Measurements from ENCODE around the gene BMP7.

BMP7 gene

DNA sequence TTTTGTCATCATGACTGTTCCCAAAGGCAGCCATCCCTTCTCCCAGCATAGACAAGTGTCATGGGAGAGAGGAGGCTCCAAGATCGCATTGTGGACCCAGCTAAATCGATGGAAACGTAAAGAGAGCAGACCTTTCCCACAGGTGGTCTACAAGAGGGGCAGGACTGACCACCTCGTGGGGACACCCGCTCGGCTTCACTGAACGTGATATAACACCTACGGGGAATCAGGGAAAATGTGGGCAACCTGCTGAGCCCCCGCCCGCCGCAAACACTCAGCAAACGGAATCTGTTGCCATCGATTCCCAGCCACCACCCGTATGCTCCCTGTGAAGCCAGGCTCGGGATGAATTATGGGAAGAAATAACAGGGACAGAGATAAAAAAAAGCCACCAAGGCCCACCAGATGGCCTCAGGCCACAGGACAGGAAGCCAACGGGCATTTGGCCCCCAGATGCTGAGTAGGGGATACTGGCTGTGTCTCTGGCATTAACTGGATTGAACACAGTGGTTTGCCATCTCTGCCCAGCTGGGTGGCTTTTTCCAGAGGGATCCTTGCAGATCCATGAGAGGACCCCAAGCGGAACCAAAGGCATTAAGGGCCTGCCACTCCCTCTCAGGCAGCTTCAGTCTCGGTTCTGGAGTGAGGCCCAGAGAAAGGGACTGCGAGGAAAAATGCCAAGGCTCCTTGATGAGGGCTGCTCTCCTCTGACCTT lies 44.4 kb downstream of the BMP7 start:
- Histone ChIP-seq H3K4me3 (ENCODE audit: low read depth, low read length) (no peak overlapping the region), H3K4me1 (no peaks in the 10 kb centered on the region), H3K36me3 (no peaks in the 10 kb centered on the region), H3K27me3 (no peaks in the 10 kb centered on the region), H3K9me3 (no peaks in the 10 kb centered on the region)
- no peak for DNase-seq
- TF ChIP-seq, protein P1, sequence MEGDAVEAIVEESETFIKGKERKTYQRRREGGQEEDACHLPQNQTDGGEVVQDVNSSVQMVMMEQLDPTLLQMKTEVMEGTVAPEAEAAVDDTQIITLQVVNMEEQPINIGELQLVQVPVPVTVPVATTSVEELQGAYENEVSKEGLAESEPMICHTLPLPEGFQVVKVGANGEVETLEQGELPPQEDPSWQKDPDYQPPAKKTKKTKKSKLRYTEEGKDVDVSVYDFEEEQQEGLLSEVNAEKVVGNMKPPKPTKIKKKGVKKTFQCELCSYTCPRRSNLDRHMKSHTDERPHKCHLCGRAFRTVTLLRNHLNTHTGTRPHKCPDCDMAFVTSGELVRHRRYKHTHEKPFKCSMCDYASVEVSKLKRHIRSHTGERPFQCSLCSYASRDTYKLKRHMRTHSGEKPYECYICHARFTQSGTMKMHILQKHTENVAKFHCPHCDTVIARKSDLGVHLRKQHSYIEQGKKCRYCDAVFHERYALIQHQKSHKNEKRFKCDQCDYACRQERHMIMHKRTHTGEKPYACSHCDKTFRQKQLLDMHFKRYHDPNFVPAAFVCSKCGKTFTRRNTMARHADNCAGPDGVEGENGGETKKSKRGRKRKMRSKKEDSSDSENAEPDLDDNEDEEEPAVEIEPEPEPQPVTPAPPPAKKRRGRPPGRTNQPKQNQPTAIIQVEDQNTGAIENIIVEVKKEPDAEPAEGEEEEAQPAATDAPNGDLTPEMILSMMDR (IDR thresholded peaks at IDR 0.05; ENCODE audit: low read depth, low read length): no peak

DNA sequence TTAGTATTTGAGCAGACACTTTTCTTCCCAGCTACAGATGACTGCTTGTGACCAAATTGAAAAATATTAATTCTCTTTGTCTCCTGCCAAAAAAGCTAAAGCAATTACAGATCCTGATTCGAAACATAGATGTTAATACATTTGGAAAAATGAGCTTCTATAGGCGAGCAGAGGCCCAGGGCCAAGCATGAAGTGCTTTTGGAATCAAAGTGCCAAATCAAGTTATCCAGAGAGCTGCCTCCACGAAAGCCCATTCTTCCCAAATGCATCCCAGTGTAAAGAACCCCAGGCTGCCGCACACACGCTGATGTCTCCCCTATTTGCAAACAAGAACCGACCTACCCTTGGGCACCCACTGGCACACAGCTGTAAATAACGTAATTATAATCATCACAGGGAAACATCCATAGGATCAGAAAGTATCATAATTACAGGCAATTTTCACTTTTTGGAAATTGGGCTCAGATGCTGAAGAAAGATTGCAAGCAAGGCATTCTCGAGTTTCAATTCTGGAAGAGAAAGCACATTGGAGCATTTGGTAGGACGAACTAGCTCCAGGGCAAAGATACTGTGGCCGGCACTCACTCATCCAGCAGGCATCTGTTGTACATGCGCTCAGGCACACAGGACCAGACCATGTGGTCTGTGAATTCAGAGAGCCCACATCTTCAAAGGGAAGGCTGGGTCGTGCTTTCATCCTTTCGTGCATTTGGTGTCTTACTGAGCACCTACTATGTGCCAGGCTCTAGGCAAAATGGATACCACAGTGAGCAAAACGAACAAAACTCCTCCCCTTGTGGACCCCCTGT lies 45.9 kb downstream of the BMP7 start:
- no peaks in the 10 kb centered on the region for H3K27me3 ChIP-seq
- H3K36me3 ChIP-seq: no peaks in the 10 kb centered on the region
- H3K4me3 ChIP-seq (ENCODE audit: low read depth, low read length): no peak overlapping the region
- no peak for DNase-seq
- H3K4me1 ChIP-seq: no peaks in the 10 kb centered on the region
- H3K9me3 ChIP-seq: no peaks in the 10 kb centered on the region
- TF ChIP-seq, protein P1 (IDR thresholded peaks at IDR 0.05; ENCODE audit: low read depth, low read length): no peak

DNA sequence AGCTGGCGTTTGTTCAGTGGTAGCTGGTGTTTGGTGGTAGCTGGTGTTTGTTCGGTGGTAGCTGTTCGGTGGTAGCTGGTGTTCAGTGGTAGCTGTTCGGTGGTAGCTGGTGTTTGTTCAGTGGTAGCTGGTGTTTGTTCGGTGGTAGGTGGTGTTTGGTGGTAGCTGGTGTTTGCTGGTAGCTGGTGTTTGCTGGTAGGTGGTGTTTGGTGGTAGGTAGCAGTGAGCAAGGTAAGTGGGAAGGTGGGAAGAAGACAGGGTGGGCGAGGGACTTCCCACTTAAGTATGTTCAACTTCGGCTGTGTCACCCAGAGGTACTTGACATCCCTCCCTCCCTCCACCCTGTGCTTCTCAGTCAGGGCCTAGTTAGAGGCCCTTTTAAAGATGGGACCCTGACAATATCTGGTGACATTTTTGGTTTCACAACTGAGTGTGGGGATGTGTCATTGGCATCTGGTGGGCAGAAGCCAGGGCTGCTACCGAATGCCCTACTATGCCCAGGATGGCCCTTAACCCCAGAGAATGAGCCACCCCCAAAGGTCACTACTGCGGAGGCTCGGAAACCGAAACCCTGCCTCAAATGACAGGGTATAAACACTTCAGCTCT lies 47.3 kb downstream of the BMP7 start:
- H3K4me3 ChIP-seq (ENCODE audit: low read depth, low read length): no peak overlapping the region
- TF ChIP-seq, protein P1 (IDR thresholded peaks at IDR 0.05; ENCODE audit: low read depth, low read length): no peak
- no peaks in the 10 kb centered on the region for H3K27me3 ChIP-seq
- H3K4me1 ChIP-seq: no peaks in the 10 kb centered on the region
- H3K36me3 ChIP-seq: no peaks in the 10 kb centered on the region
- no peak for DNase-seq
- no peaks in the 10 kb centered on the region for H3K9me3 ChIP-seq

DNA sequence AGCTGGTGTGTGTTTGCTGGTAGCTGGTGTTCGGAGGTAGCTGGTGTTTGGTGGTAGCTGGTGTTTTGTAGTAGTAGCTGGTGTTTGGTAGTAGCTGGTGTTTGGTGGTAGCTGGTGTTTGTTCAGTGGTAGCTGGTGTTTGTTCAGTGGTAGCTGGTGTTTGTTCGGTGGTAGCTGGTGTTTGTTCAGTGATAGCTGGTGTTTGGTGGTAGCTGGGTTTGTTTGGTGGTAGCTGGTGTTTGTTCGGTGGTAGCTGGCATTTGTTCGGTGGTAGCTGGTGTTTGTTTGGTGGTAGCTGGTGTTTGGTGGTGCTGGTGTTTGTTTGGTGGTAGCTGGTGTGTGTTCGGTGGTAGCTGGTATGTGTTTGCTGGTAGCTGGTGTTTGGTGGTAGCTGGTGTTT lies 48.0 kb downstream of the BMP7 start:
- Histone ChIP-seq H3K9me3 (no peaks in the 10 kb centered on the region), H3K27me3 (no peaks in the 10 kb centered on the region), H3K4me1 (no peaks in the 10 kb centered on the region), H3K4me3 (ENCODE audit: low read depth, low read length) (no peak overlapping the region), H3K36me3 (no peaks in the 10 kb centered on the region)
- DNase-seq: no peak
- TF ChIP-seq, protein P1 (IDR thresholded peaks at IDR 0.05; ENCODE audit: low read depth, low read length): no peak

DNA sequence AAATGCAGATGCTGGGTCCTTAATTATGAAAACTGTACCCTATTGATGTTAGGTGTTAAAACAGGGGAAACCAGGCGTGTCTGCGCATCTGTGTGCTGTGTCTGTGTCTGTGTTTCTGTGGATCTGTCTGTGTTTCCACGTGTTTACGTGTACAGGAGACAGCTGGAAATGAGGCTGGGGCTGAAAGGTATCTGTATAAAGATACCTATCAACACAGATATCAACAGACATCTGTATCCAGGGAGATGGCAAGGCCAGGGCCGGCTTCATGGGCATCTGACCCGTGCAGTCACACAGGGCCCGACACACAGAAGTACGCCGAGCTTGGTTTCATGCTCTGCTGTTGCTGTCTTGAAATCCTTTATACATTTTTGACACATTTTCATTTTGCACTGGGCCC lies 48.6 kb downstream of the BMP7 start:
- no peak overlapping the region for H3K4me3 ChIP-seq (ENCODE audit: low read depth, low read length)
- DNase-seq: no peak
- H3K4me1 ChIP-seq: no peaks in the 10 kb centered on the region
- TF ChIP-seq, protein P1 (IDR thresholded peaks at IDR 0.05; ENCODE audit: low read depth, low read length): no peak
- H3K36me3 ChIP-seq: no peaks in the 10 kb centered on the region
- H3K27me3 ChIP-seq: no peaks in the 10 kb centered on the region
- no peaks in the 10 kb centered on the region for H3K9me3 ChIP-seq

All from BE2C (cell line).